ENCODE data around the gene GNB1L.

GNB1L gene

DNA sequence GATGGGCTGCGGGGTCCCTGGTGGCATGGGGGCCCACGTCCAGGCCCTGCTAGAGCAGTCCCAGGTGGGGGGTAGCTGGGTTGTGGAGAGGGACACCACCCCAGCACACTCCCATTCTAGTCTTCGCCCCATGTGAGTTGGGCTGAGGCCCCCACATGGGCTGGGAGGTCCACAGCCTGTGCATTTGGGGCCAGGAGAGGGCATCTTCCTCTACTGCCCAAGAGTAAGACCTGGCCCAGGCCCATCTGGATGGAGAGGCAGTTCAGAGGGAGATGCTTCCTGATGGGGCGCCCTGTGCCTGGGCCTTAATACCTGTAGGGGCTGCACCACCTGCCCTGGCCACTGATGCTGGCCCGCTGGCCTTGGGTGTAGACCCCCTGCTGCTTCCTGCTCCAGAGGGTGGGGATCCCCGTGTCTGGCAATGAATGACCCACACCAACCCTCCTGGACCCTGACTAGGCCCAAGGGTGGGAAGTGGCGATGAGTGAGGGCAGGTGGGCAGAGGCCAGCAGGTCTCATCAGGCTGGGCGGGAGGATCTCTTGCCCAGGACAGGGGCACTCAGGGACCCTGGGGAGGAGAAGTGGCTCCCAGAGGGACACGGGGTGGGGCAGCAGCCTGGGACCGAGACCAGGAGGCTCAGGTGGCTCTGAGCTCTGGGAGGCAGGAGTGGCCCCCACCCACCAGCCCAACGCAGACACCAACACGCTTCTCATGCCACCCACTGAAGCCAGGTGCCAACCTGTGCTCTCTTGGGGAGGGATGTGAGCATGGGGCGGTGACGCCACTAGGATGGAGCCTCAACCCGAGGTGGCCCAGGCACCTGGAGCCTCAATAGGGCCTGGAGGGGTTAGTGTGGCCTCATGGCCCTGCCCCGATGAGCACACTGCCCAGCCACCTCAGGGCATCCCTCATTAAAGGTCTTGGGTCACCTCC, 17.4 kb upstream of the GNB1L start:
- DNase-seq (ENCODE audit: low read depth, low spot score): no peak
- H3K4me3 ChIP-seq (ENCODE audit: low read depth, low read length): no peak overlapping the region
- POLR2A ChIA-PET: no interaction called here
- TF ChIP-seq, protein P1, sequence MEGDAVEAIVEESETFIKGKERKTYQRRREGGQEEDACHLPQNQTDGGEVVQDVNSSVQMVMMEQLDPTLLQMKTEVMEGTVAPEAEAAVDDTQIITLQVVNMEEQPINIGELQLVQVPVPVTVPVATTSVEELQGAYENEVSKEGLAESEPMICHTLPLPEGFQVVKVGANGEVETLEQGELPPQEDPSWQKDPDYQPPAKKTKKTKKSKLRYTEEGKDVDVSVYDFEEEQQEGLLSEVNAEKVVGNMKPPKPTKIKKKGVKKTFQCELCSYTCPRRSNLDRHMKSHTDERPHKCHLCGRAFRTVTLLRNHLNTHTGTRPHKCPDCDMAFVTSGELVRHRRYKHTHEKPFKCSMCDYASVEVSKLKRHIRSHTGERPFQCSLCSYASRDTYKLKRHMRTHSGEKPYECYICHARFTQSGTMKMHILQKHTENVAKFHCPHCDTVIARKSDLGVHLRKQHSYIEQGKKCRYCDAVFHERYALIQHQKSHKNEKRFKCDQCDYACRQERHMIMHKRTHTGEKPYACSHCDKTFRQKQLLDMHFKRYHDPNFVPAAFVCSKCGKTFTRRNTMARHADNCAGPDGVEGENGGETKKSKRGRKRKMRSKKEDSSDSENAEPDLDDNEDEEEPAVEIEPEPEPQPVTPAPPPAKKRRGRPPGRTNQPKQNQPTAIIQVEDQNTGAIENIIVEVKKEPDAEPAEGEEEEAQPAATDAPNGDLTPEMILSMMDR (IDR thresholded peaks at IDR 0.05; ENCODE audit: insufficient read depth, low read length, missing control alignments): no peak
- CTCF ChIA-PET: interaction anchor here (0.8 kb wide), 1 partner anchor 38 kb away, joined by 3 read pairs; no protein-coding TSS in a partner anchor

DNA sequence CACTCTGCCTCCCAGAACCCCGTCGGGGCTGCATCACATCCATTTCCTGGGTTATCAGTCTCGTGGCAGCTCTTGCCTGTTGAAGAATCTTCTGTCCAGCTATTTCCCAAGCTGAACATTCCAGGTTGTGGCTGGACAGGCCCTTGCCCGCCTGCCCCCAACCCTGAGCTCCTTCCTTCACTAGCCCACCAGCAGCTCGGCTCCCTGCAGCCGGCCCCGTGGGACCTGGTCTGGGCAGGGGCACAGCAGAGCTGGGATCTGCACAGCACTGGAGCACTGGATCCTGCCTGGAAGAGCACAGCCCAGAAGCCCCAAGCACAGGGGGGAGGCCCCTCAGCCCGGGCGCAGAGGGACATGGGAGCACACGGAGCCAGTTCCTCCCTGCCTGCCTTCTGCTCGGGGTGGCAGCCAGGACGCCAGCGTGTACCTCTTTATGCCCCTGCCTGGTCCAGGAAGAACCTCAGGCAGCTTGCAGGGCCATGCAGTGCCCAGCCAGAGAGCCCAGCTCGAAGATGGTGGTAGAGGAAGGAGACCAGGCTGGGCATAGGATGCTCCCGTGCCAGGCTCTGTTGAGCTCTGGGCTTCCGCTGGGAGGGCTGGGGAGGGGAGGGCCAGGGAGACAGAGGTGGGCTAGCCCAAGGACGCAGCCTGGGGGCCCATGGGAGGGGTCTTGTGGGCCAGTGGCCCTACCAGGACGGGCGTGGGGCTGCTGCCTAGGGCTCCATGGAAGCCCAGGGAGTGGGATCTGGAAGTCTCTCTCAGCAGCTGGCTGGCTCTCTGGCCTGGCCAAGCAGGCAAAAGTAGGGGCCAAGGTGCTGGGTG, 16.6 kb upstream of the GNB1L start:
- no peak overlapping the region for H3K4me3 ChIP-seq (ENCODE audit: low read depth, low read length)
- CTCF ChIA-PET: interaction anchor here (0.8 kb wide), 1 partner anchor 39 kb away, joined by 3 read pairs; no protein-coding TSS in a partner anchor
- POLR2A ChIA-PET: no interaction called here
- no peak for DNase-seq (ENCODE audit: low read depth, low spot score)
- TF ChIP-seq, protein P1 (IDR thresholded peaks at IDR 0.05; ENCODE audit: insufficient read depth, low read length, missing control alignments): no peak

DNA sequence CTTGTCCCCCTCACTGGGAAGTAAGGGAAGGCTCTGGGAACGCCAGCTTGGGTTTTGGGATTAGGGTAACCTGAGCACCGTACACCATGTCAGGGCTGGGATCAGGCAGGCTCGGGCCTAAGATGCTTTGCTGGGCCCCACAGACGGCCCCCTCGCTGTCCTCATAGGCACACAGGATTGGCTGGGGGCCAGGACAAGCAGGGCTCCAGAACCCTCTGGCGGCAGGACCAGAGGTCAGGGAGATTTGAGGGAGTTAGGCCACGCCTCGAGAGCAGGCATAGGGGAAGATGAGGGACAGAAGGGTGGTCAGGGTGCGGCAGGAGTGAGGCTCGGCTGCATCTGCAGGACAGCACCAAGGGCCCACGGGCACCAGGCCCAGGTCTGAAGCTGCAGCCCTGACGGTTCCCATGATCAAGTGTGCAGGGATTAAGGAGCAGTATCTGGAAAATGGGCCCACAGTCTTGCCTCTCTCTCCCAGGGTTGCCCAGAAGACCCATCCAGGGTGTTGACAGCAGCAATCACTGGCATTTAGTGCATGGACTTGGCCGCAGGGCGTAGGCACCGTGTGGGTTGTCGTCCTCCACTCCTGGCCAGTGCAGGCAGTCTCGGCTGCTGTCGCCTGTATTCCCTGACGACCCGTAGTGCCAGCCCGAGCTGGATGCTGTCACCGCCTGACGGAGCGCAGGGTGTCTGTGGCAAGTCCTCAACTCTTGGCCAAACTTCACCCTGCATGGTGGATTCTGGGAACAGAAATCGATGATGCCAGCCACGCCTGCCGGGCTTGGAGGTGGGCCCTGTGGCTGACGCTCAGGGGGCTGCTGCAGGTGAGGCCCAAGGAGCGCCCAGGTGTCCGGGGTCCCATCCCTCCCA, 15.7 kb upstream of the GNB1L start:
- CTCF ChIA-PET: no interaction called here
- TF ChIP-seq, protein P1 (IDR thresholded peaks at IDR 0.05; ENCODE audit: insufficient read depth, low read length, missing control alignments): no peak
- POLR2A ChIA-PET: no interaction called here
- DNase-seq (ENCODE audit: low read depth, low spot score): no peak
- H3K4me3 ChIP-seq (ENCODE audit: low read depth, low read length): no peak overlapping the region

DNA sequence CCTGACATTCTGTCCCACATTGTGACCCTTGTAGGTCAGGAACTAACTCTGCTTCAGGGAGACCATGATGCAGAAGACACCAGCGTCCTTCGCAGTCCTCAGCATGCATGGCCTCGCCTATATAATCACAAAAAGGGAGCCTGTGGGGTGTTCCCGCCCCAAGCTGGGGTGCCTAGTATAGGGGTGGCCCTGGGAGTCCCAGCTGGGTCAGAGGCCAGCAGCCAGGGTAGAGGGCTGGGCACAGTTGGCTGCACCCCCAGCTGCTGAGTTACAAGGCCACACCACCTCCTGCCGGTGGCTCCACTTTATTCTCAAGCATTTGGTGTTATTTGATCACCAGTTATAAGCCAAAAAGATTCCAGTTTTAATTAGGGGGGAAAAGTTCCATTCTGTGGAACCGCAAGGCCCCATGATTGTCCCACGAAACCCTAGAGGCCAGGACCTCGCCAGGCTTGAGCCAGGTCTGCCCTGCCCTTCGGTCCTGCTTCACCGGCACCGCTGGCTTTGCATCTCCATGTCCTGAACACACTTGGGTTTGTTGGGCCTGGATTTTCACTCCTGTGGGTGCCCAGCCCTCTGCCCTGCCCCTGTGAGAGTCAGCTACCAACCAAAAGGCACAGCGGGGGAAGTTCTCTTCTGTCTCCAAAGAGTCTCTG, 15.0 kb upstream of the GNB1L start:
- ChIA-PET CTCF (interaction anchor here (0.8 to 0.9 kb wide), 2 partner anchors 15 to 18 kb away, joined by 3 read pairs; partner anchors contain the start of genes GNB1L and RTL10), POLR2A (no interaction called here)
- TF ChIP-seq, protein P1 (IDR thresholded peaks at IDR 0.05; ENCODE audit: insufficient read depth, low read length, missing control alignments): no peak
- DNase-seq (ENCODE audit: low read depth, low spot score): no peak
- H3K4me3 ChIP-seq (ENCODE audit: low read depth, low read length): no peak overlapping the region

DNA sequence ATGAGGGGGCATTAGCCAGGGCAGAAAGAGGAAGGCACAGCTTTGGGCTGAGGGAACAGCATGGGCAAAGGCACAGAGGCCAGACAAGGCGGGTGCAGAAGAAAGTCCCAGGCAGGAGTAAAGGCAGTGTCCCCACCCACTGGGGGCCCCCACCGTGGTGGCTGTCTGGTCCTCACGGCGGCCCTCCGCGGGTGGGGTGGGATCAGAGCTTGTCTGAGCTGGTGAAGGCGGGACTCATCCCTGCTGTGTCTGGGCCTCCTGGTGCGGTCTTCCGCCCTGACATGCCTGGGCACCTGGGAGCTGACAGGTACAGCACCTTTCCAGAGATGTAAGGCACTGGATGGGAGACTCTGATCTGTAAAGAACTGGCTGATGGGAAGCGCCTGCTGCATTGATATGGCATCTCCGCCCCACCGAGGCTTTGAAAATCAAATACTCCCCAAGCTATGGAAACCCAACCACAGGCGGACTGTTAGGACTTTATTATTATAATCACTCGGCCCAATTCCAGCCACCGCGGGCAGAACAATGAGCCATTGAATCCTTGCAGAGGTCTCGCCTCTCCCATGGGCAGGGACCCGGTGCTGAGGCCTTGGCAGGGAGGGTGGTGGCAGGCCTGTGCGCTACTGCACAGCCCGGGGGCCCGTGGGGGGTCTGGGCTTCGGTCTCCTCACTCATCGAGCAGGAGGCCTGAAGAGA, 14.2 kb upstream of the GNB1L start:
- no peak for DNase-seq (ENCODE audit: low read depth, low spot score)
- CTCF ChIA-PET: interaction anchor here (0.8 to 0.9 kb wide), 2 partner anchors 14 to 18 kb away, joined by 3 read pairs; partner anchors contain the start of genes GNB1L and RTL10
- no peak overlapping the region for H3K4me3 ChIP-seq (ENCODE audit: low read depth, low read length)
- POLR2A ChIA-PET: no interaction called here
- TF ChIP-seq, protein P1 (IDR thresholded peaks at IDR 0.05; ENCODE audit: insufficient read depth, low read length, missing control alignments): no peak
